ENCODE results near the gene ZNF441. TPM values are rescaled to one million over a fixed set of nuclear protein-coding genes. Genes with fewer than 3 reads are reported as not detected.

The ZNF441 gene
- total and polyA plus RNA-seq, 2 of the 13 experiments (the other 11 are each of a cell fraction or from before 2014, with no cell fraction given), result 2.8 to 10.0 TPM

- TF ChIP-seq, protein P1, sequence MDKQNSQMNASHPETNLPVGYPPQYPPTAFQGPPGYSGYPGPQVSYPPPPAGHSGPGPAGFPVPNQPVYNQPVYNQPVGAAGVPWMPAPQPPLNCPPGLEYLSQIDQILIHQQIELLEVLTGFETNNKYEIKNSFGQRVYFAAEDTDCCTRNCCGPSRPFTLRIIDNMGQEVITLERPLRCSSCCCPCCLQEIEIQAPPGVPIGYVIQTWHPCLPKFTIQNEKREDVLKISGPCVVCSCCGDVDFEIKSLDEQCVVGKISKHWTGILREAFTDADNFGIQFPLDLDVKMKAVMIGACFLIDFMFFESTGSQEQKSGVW (CRISPR knock-in tag; IDR thresholded peaks at IDR 0.05; ENCODE audit: borderline replicate concordance), result no peak
- TF ChIP-seq ZBTB7A (CRISPR knock-in tag; IDR thresholded peaks at IDR 0.05), result no peak
- no peak; the same call in 1 of the 2 replicates for TF ChIP-seq MYC (CRISPR knock-in tag; IDR thresholded peaks at IDR 0.05; ENCODE audit: borderline replicate concordance)
- peak; percentile 48; the same call in 1 of the 2 replicates for TF ChIP-seq ZNF687 (CRISPR knock-in tag; IDR thresholded peaks at IDR 0.05)
- no peak for TF ChIP-seq MAFF (IDR thresholded peaks at IDR 0.05; ENCODE audit: low read depth, low read length)
- no peak for TF ChIP-seq ZFYVE20 (CRISPR knock-in tag; IDR thresholded peaks at IDR 0.05; ENCODE audit: borderline replicate concordance, low read depth)
- TF ChIP-seq, protein P2, sequence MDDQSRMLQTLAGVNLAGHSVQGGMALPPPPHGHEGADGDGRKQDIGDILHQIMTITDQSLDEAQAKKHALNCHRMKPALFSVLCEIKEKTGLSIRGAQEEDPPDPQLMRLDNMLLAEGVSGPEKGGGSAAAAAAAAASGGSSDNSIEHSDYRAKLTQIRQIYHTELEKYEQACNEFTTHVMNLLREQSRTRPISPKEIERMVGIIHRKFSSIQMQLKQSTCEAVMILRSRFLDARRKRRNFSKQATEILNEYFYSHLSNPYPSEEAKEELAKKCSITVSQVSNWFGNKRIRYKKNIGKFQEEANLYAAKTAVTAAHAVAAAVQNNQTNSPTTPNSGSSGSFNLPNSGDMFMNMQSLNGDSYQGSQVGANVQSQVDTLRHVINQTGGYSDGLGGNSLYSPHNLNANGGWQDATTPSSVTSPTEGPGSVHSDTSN (CRISPR knock-in tag; IDR thresholded peaks at IDR 0.05; ENCODE audit: borderline replicate concordance), result no peak
- 0 out of 2 replicates have a peak, but pooled peaks have one; percentile 33 for TF ChIP-seq ZNF713 (CRISPR knock-in tag; IDR thresholded peaks at IDR 0.05)
- 0 out of 2 replicates have a peak, but pooled peaks have one; percentile 10 for TF ChIP-seq MLX (CRISPR knock-in tag; IDR thresholded peaks at IDR 0.05)
- no peak for TF ChIP-seq SRSF1 (optimal IDR thresholded peaks at IDR 0.05; ENCODE audit: low read depth, low read length)
- no peak for TF ChIP-seq CREM (IDR thresholded peaks at IDR 0.05)
- TF ChIP-seq CREM (CRISPR knock-in tag; IDR thresholded peaks at IDR 0.05), result no peak
- 0 out of 2 replicates have a peak, but pooled peaks have one; percentile 16 for TF ChIP-seq ZNF652 (CRISPR knock-in tag; IDR thresholded peaks at IDR 0.05; ENCODE audit: borderline replicate concordance, low read depth)
- TF ChIP-seq HNRNPL (IDR thresholded peaks at IDR 0.05; ENCODE audit: low read depth, low read length), result 0 out of 2 replicates have a peak, but pooled peaks have one; percentile 23
- TF ChIP-seq NFYC (CRISPR knock-in tag; IDR thresholded peaks at IDR 0.05), result peak; percentile 17; the same call in 1 of the 2 replicates
- TF ChIP-seq REPIN1 (CRISPR knock-in tag; IDR thresholded peaks at IDR 0.05; ENCODE audit: borderline replicate concordance, low read depth), result peak; percentile 39; the same call in 1 of the 2 replicates
Measured at GRCh38 chr19:11797491-11797890, 30.7 kb downstream of the ZNF441 start (continued).

All from HepG2 (cell line).